Amygdala (tissue), 56 donors: ENCODE results near the gene PHF21B.

Experiments used
- DNase-seq, 56 donors: peaks; one replicate each; lab custom pipeline; 2025; lab: John Stamatoyannopoulos, UW

Gene PHF21B

GRCh38 chr22:44994399-44995104 lies 15.3 kb downstream of the PHF21B start:
- peak in 2 of 56 donors; percentile 18 to 22 for DNase-seq

- DNase-seq, result no peak
Measured at GRCh38 chr22:44992166-44992565, 17.6 kb downstream of the PHF21B start.

- no peak for DNase-seq
Measured at GRCh38 chr22:44991218-44991617, 18.6 kb downstream of the PHF21B start.

- DNase-seq, result no peak
Measured at GRCh38 chr22:44990810-44991209, 19.0 kb downstream of the PHF21B start.

- DNase-seq, result no peak
Measured at GRCh38 chr22:44990328-44990727, 19.5 kb downstream of the PHF21B start.

- no peak for DNase-seq
Measured at GRCh38 chr22:44988671-44989070, 21.1 kb downstream of the PHF21B start.

- no peak for DNase-seq
Measured at GRCh38 chr22:44986926-44987325, 22.9 kb downstream of the PHF21B start.

GRCh38 chr22:44985906-44986527 lies 23.8 kb downstream of the PHF21B start:
- no peak for DNase-seq

- DNase-seq, result no peak
Measured at GRCh38 chr22:44983878-44984482, 25.8 kb downstream of the PHF21B start.

- no peak for DNase-seq
Measured at GRCh38 chr22:44982445-44982844, 27.4 kb downstream of the PHF21B start.

GRCh38 chr22:44981857-44982256 lies 27.9 kb downstream of the PHF21B start:
- DNase-seq, result no peak

GRCh38 chr22:44979154-44979553 lies 30.7 kb downstream of the PHF21B start:
- no peak for DNase-seq

- peak in 42 of 56 donors; percentile 2 to 77 (median 36) for DNase-seq
Measured at GRCh38 chr22:44975427-44976262, 34.2 kb downstream of the PHF21B start.

GRCh38 chr22:44974454-44974853 lies 35.4 kb downstream of the PHF21B start:
- no peak for DNase-seq

GRCh38 chr22:44973829-44974228 lies 36.0 kb downstream of the PHF21B start:
- no peak for DNase-seq

GRCh38 chr22:44972363-44973083 lies 37.3 kb downstream of the PHF21B start:
- DNase-seq, result peak in 20 of 56 donors; percentile 3 to 56 (median 30)

GRCh38 chr22:44971651-44972362 lies 38.0 kb downstream of the PHF21B start:
- no peak for DNase-seq

GRCh38 chr22:44970291-44970690 lies 39.5 kb downstream of the PHF21B start:
- DNase-seq, result no peak

GRCh38 chr22:44969817-44970216 lies 40.0 kb downstream of the PHF21B start:
- DNase-seq, result no peak

GRCh38 chr22:44968736-44969135 lies 41.1 kb downstream of the PHF21B start:
- peak in 7 of 56 donors; percentile 11 to 40 (median 17) for DNase-seq
